Thyroid gland (tissue), 4 donors: ENCODE data around the gene PDE8B.

Source experiments
- POLR2A ChIP-seq, 2 donors: fragments of 450-650 bp; IDR thresholded peaks; one replicate each; pipeline ENCODE4 v1.6.1; 2017; ENCODE audit warnings: antibody characterized with exemption in 2 of 2, mild to moderate bottlenecking in 2 of 2, moderate library complexity in 1 of 2
- TF ChIP-seq, protein P1 (sequence below), 6 experiments: fragments of 200-600 bp in 3 of 6; fragments of 450-650 bp in 3 of 6; sonication (generic) in 3 of 6; IDR thresholded peaks; one replicate each; pipeline ENCODE4 v1.5.1; 2016 to 2019; ENCODE audit warnings: antibody characterized with exemption in 6 of 6, mild to moderate bottlenecking in 2 of 6, inconsistent platforms in 1 of 6, moderate library complexity in 1 of 6

DNA sequence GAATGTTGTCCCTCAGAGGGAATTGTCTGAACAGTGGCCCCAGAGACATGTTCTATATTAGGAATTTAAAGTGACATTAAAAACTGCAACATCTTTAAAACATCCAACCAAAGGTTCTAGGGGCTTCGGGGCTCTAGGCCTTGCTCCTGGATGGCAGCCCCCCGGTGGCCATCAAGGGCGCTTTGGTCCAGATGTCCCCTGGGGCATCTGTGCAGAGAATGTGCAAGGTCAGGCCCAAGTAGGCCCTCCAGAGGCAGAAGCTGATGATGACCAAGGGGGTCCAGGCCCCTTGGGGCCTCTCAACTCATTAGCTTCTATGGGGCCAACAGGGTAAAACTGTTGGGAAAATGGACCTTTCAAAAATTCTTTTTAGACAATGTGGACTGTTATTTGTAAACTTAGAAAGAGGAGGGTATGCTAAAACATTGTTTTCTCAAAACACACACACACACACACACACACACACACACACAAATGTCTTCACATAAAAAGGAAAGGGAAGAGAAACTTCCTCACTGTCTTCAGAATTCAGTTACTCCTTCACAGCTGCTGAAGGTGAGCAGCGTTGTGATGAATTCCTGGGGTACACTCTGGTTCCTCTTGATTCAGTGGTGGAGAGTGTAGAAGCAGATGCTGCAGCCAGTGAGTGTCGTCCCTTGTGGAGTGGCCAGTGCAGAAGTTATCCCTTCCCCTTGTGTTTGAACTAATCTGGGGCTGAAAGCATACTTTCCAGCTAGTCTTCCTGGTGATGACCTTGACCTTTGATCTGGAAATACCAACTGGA, 156.4 kb downstream of the PDE8B start:
- TF ChIP-seq, protein P1, sequence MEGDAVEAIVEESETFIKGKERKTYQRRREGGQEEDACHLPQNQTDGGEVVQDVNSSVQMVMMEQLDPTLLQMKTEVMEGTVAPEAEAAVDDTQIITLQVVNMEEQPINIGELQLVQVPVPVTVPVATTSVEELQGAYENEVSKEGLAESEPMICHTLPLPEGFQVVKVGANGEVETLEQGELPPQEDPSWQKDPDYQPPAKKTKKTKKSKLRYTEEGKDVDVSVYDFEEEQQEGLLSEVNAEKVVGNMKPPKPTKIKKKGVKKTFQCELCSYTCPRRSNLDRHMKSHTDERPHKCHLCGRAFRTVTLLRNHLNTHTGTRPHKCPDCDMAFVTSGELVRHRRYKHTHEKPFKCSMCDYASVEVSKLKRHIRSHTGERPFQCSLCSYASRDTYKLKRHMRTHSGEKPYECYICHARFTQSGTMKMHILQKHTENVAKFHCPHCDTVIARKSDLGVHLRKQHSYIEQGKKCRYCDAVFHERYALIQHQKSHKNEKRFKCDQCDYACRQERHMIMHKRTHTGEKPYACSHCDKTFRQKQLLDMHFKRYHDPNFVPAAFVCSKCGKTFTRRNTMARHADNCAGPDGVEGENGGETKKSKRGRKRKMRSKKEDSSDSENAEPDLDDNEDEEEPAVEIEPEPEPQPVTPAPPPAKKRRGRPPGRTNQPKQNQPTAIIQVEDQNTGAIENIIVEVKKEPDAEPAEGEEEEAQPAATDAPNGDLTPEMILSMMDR (IDR thresholded peaks at IDR 0.05): no peak
- no peak for TF ChIP-seq POLR2A (IDR thresholded peaks at IDR 0.05)
